ENCODE results near the gene LYSMD3.
A peak's percentile ranks its signal among the peaks of the same experiment; 100 is the strongest.
"Not testable (repeated sequence)": the region's sequence is repeated elsewhere in the genome, so short reads cannot be mapped to it uniquely, and the experiment has no call there.

LYSMD3 gene

DNA sequence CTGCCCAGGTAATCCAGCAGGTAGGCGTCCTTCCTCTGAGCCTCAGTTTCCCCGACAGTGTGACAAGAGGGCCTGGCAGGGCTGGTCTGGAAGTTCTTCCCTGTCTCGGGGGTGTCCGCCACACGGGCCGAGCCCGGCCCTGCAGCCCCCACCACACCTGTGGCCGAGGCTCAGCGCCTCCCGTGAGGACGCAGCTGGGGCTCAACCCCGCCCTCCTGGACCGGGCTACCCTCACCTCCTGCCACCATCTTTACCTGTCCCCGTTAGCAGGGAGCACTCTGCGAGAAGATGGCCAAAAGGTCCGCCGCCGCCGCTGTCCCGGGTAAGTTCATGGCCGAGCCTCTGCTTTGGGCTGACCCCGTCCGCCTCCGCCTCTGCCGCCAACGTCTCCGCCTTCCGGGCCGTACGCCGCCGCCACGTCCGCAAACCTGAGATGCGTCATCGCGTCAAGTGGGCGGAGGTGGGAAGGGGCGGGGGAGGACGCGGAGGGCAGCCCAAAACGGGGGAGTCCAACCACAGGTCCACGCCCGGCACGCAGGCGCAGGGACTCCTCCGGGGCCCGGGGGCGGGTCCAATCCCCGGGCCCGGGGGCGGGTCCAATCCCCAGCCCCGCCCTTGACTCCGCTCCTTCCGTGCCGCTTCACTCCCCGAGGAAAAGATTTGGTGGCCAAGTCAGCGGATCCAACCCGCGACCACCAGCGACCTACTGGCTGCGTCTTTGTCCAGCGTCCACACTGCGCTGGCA, at the start of gene LYSMD3:
LYSMD3 (minus strand) TSS at position 391 of the 745 bp plus-strand sequence. CDS start 4,295 bp downstream, outside the sequence.
- DNase-seq (peak; percentile 90 to 95), ATAC-seq (peak; percentile 91)
- peaks cover 23% of the 10 kb centered on the region for H3K4me1 Mint-ChIP-seq
- H3K4me3 Mint-ChIP-seq = peak within 1 kb of the TSS; percentile 91 to 97
- no peaks in the 10 kb centered on the region for H3K9me3 Mint-ChIP-seq
- H3K27me3 Mint-ChIP-seq = peaks cover 23% of the 10 kb centered on the region
- peak within 1 kb of the TSS; percentile 94 to 99 for H3K27ac Mint-ChIP-seq

DNA sequence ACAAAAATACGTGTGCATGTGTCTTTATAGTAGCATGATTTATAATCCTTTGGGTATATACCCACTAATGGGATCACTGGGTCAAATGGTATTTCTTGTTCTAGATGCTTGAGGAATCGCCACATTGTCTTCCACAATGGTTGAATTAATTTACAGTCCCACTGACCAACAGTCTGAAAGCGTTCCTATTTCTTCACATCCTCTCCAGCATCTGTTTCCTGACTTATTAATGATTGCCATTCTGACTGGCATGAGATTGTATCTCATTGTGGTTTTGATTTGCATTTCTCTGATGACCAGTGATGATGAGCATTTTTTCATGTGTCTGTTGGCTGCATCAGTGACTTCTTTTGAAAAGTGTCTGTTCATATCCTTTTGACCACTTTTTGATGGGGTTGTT, 47.2 kb upstream of the LYSMD3 start:
- not testable (repeated sequence) for DNase-seq, H3K4me3 Mint-ChIP-seq

GRCh38 chr5:90575712-90576111, 46.3 kb upstream of the LYSMD3 start:
- no peak overlapping the region for H3K4me3 Mint-ChIP-seq
- ATAC-seq = no peak

More for the DNA sequence above, 47.2 kb upstream of the LYSMD3 start:
- Mint-ChIP-seq H3K27me3 (peaks cover 67% of the 10 kb centered on the region), H3K9me3 (peaks cover 17 to 22% of the 10 kb centered on the region in 2 donors)
- H3K4me1 Mint-ChIP-seq, ATAC-seq, H3K27ac Mint-ChIP-seq: not testable (repeated sequence)

DNA sequence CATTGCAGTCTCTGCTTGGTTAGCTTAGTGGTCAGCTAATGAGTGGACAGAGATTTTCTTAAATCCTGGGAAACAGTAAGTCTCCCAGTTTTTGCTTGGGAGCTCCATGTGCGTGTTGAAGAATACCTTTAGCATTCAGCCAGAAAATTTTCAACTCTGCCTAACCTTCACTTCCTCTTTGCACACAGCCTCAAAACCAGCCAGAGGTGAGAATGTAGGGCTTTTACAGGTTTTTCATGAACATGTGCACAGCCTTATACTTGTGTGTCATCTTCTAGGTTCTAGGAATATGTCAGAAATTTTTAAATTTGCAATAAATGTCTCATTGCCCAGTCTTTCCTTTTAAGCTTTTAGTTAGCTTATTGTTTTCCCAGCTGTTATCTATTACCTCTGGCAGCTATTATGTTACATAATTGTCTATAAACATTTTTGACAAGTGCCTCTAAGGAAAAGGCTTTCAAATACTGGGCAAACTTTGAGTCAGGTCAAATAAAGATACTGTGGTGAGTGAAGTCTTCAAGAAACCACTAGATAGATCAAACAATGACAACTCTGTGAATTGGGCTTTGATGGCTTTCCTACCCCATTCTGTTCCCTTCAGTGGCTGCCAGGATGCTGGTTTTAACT, 41.9 kb upstream of the LYSMD3 start:
- peaks cover 40% of the 10 kb centered on the region for H3K27me3 Mint-ChIP-seq
- peaks cover 0 to 9% of the 10 kb centered on the region in 2 donors for H3K9me3 Mint-ChIP-seq
- no peaks in the 10 kb centered on the region for H3K4me1 Mint-ChIP-seq
- DNase-seq (no peak), ATAC-seq (no peak)
- H3K4me3 Mint-ChIP-seq = no peak overlapping the region
- no peak overlapping the region for H3K27ac Mint-ChIP-seq

More at GRCh38 chr5:90575712-90576111, 46.3 kb upstream of the LYSMD3 start:
- no peak overlapping the region for H3K27ac Mint-ChIP-seq
- DNase-seq = no peak
- H3K9me3 Mint-ChIP-seq = peaks cover 17 to 18% of the 10 kb centered on the region in 2 donors
- peaks cover 67% of the 10 kb centered on the region for H3K27me3 Mint-ChIP-seq
- no peaks in the 10 kb centered on the region for H3K4me1 Mint-ChIP-seq

DNA sequence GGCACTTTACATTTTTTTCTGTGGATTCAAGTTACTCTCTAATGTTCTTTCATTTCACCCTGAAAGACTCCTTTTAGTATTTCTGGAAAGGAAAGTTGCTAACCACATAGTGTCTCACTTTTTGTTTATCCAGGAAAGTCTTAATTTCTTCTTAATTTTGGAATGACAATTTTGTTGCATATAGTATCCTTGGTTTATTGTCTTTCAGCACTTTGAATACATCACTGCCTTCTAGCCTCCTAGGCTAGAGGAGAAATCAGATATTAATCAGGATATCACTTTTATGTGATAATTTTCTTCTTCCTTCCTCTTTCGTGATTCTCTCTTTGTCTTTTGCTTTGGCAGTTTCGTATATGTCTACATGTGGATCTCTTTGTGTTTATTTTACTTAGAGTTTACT, 40.6 kb upstream of the LYSMD3 start:
- DNase-seq (no peak), ATAC-seq (no peak)
- Mint-ChIP-seq H3K9me3 (peaks cover 5 to 9% of the 10 kb centered on the region in 2 donors), H3K27me3 (peaks cover 46% of the 10 kb centered on the region), H3K4me3 (no peak overlapping the region), H3K27ac (no peak overlapping the region), H3K4me1 (no peaks in the 10 kb centered on the region)

GRCh38 chr5:90569084-90569483, 39.7 kb upstream of the LYSMD3 start:
- Mint-ChIP-seq H3K4me3 (no peak overlapping the region), H3K9me3 (peaks cover 7 to 9% of the 10 kb centered on the region in 2 donors), H3K27ac (no peak overlapping the region), H3K4me1 (no peaks in the 10 kb centered on the region), H3K27me3 (peaks cover 41% of the 10 kb centered on the region)
- ATAC-seq (no peak), DNase-seq (no peak)

- ATAC-seq = no peak
- H3K27me3 Mint-ChIP-seq = peaks cover 26% of the 10 kb centered on the region
- no peak for DNase-seq
- peaks cover 7% of the 10 kb centered on the region in 2 donors for H3K9me3 Mint-ChIP-seq
- H3K27ac Mint-ChIP-seq = no peak overlapping the region
- no peak overlapping the region for H3K4me3 Mint-ChIP-seq
- H3K4me1 Mint-ChIP-seq = no peaks in the 10 kb centered on the region
These were observed 36.1 kb upstream of the LYSMD3 start for GRCh38 chr5:90565491-90565890.

- Mint-ChIP-seq H3K27ac (no peak overlapping the region), H3K27me3 (peaks cover 38% of the 10 kb centered on the region)
These were observed 33.7 kb upstream of the LYSMD3 start for GRCh38 chr5:90563108-90563507.

GRCh38 chr5:90562341-90562740, 33.0 kb upstream of the LYSMD3 start:
- Mint-ChIP-seq H3K4me3 (no peak overlapping the region), H3K27ac (no peak overlapping the region), H3K27me3 (peaks cover 46% of the 10 kb centered on the region), H3K4me1 (peaks cover 17% of the 10 kb centered on the region), H3K9me3 (peaks cover 0 to 7% of the 10 kb centered on the region in 2 donors)
- ATAC-seq (no peak), DNase-seq (no peak)

More at GRCh38 chr5:90563108-90563507, 33.7 kb upstream of the LYSMD3 start:
- DNase-seq (no peak), ATAC-seq (no peak)
- Mint-ChIP-seq H3K4me1 (peaks cover 11% of the 10 kb centered on the region), H3K9me3 (peaks cover 0 to 7% of the 10 kb centered on the region in 2 donors), H3K4me3 (no peak overlapping the region)

GRCh38 chr5:90561766-90562165, 32.4 kb upstream of the LYSMD3 start:
- H3K4me3 Mint-ChIP-seq = no peak overlapping the region
- peaks cover 17% of the 10 kb centered on the region for H3K4me1 Mint-ChIP-seq
- H3K27ac Mint-ChIP-seq = no peak overlapping the region
- no peak for ATAC-seq
- H3K27me3 Mint-ChIP-seq = peaks cover 51% of the 10 kb centered on the region
- no peak for DNase-seq
- H3K9me3 Mint-ChIP-seq = peaks cover 0 to 7% of the 10 kb centered on the region in 2 donors

- no peak overlapping the region for H3K27ac Mint-ChIP-seq
These were observed 31.4 kb upstream of the LYSMD3 start for GRCh38 chr5:90560771-90561170.

GRCh38 chr5:90558344-90559192, 29.2 kb upstream of the LYSMD3 start, which contains the start of gene ADGRV1:
TSS of gene ADGRV1 (plus strand) at chr5:90558797. CDS start at chr5:90558896, 99 bp downstream.
- Mint-ChIP-seq H3K27me3 (peaks cover 67% of the 10 kb centered on the region), H3K27ac (no peak within 1 kb of the TSS), H3K9me3 (no peaks in the 10 kb centered on the region), H3K4me1 (peaks cover 17% of the 10 kb centered on the region), H3K4me3 (peak within 1 kb of the TSS; percentile 63 to 87)
- DNase-seq (peak; percentile 7 to 10), ATAC-seq (peak; percentile 78)

More at GRCh38 chr5:90560771-90561170, 31.4 kb upstream of the LYSMD3 start:
- Mint-ChIP-seq H3K27me3 (peaks cover 60% of the 10 kb centered on the region), H3K9me3 (peaks cover 0 to 7% of the 10 kb centered on the region in 2 donors), H3K4me3 (no peak overlapping the region), H3K4me1 (peaks cover 17% of the 10 kb centered on the region)
- ATAC-seq (no peak), DNase-seq (no peak)

- Mint-ChIP-seq H3K4me1 (peaks cover 17% of the 10 kb centered on the region), H3K4me3 (peak overlapping the region; percentile 63 to 87), H3K9me3 (no peaks in the 10 kb centered on the region), H3K27me3 (peaks cover 67% of the 10 kb centered on the region), H3K27ac (no peak overlapping the region)
- DNase-seq = no peak
- no peak for ATAC-seq
These were observed 28.5 kb upstream of the LYSMD3 start for GRCh38 chr5:90557871-90558270.

DNA sequence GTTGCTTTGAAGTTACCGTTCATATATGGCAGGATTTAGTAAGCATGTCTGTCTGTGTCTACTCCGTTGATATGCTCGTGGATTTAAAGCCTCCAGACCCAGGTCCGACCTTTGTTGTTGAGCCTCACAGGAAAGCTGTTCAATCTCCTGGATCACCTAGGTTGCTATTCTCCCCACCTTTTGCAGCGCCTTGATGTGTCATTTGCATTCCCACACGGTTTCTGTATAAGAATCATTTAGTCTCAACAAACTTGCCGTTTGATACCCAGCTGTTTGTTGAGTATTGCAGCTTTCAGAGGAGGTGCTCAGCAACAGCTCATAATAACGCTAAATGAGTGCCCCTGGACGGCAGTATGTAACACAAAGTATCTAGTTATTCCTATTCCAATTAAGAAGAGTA, 28.0 kb upstream of the LYSMD3 start:
- Mint-ChIP-seq H3K4me1 (peaks cover 17% of the 10 kb centered on the region), H3K27me3 (peaks cover 66% of the 10 kb centered on the region), H3K9me3 (no peaks in the 10 kb centered on the region), H3K4me3 (no peak overlapping the region), H3K27ac (no peak overlapping the region)
- DNase-seq = no peak
- ATAC-seq = no peak

DNA sequence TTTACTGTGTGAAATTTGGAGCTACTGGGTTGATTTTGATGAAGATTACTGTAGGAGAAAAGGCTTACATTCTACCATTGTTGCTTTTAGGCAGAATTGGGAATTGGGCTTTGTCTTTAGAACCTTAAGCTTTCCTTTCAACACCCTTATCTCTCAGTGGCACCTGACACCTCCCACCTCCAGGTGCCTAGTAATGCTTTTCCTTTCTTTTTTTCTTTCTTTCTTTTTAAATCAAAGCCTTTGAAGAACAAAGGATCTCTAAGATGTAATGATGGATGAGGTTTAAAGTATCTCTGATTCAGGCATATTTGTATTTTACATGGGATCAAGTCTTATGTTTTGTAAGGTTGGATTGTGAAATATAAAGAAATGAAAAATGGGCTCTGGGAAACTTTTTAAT, 26.3 kb upstream of the LYSMD3 start:
- Mint-ChIP-seq H3K9me3 (no peaks in the 10 kb centered on the region), H3K27ac (no peak overlapping the region), H3K4me3 (no peak overlapping the region), H3K4me1 (peaks cover 17% of the 10 kb centered on the region), H3K27me3 (peaks cover 58% of the 10 kb centered on the region)
- ATAC-seq (no peak), DNase-seq (no peak)
